ENCODE measurements around the gene MAGI3. TPM values are rescaled to one million over a fixed set of nuclear protein-coding genes. Genes with fewer than 3 reads are reported as not detected.

The MAGI3 gene
- total RNA-seq, 2 donors from 2014 or later, result 23.4 to 29.4 TPM

GRCh38 chr1:113605146-113605545 is 214.8 kb downstream of the MAGI3 start:
- Histone ChIP-seq H3K36me3 (no peaks in the 10 kb centered on the region), H3K4me3 (no peak overlapping the region), H3K27ac (no peak overlapping the region), H3K9me3 (no peaks in the 10 kb centered on the region), H3K4me1 (ENCODE audit: control insufficient read depth in 1 of 2, low read depth in 2 of 2) (no peaks in the 10 kb centered on the region), H3K27me3 (replicated peaks; ENCODE audit: insufficient read depth) (no peaks in the 10 kb centered on the region)
- DNase-seq (ENCODE audit: low spot score) (no peak), ATAC-seq (ENCODE audit: insufficient number of reproducible peaks, low FRiP score, low read depth) (no peak)
- TF ChIP-seq, protein P1, sequence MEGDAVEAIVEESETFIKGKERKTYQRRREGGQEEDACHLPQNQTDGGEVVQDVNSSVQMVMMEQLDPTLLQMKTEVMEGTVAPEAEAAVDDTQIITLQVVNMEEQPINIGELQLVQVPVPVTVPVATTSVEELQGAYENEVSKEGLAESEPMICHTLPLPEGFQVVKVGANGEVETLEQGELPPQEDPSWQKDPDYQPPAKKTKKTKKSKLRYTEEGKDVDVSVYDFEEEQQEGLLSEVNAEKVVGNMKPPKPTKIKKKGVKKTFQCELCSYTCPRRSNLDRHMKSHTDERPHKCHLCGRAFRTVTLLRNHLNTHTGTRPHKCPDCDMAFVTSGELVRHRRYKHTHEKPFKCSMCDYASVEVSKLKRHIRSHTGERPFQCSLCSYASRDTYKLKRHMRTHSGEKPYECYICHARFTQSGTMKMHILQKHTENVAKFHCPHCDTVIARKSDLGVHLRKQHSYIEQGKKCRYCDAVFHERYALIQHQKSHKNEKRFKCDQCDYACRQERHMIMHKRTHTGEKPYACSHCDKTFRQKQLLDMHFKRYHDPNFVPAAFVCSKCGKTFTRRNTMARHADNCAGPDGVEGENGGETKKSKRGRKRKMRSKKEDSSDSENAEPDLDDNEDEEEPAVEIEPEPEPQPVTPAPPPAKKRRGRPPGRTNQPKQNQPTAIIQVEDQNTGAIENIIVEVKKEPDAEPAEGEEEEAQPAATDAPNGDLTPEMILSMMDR (IDR thresholded peaks at IDR 0.05), result no peak

- no peaks in the 10 kb centered on the region for H3K36me3 ChIP-seq
- H3K9me3 ChIP-seq, result no peaks in the 10 kb centered on the region
- H3K4me1 ChIP-seq (ENCODE audit: control insufficient read depth in 1 of 2, low read depth in 2 of 2), result no peaks in the 10 kb centered on the region
- DNase-seq (ENCODE audit: low spot score) (no peak), ATAC-seq (ENCODE audit: insufficient number of reproducible peaks, low FRiP score, low read depth) (no peak)
- TF ChIP-seq, protein P1 (IDR thresholded peaks at IDR 0.05), result no peak
- no peak overlapping the region for H3K4me3 ChIP-seq
- H3K27ac ChIP-seq, result no peak overlapping the region
- H3K27me3 ChIP-seq (replicated peaks; ENCODE audit: insufficient read depth), result no peaks in the 10 kb centered on the region
Observed at GRCh38 chr1:113608399-113608798, 218.1 kb downstream of the MAGI3 start.

- no peak overlapping the region for H3K4me3 ChIP-seq
- TF ChIP-seq, protein P1 (IDR thresholded peaks at IDR 0.05), result no peak
- H3K4me1 ChIP-seq (ENCODE audit: control insufficient read depth in 1 of 2, low read depth in 2 of 2), result no peaks in the 10 kb centered on the region
- H3K36me3 ChIP-seq, result no peaks in the 10 kb centered on the region
- DNase-seq (ENCODE audit: low spot score), result no peak
- no peaks in the 10 kb centered on the region for H3K9me3 ChIP-seq
- no peaks in the 10 kb centered on the region for H3K27me3 ChIP-seq (replicated peaks; ENCODE audit: insufficient read depth)
- H3K27ac ChIP-seq, result no peak overlapping the region
- no peak for ATAC-seq (ENCODE audit: insufficient number of reproducible peaks, low FRiP score, low read depth)
Observed at GRCh38 chr1:113610372-113610771, 220.1 kb downstream of the MAGI3 start.

DNA sequence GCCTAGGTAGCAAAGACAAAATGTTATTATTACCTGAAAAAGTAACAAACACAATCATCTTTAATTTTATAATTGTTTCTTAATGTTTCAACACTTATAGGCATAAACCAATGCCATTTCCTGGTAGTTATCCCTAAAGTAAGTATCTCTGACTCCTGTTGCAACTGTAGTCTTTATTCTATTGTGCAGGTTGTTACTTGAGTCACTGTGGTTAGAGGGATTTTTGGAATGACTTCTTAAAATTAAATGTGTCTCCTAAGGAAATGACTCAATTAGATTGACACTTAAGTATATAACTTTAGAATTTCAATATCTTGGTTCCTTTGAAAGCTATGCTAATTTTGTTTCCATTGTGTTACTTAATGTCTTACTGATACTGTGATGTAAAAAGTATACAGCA is 225.1 kb downstream of the MAGI3 start:
- no peak overlapping the region for H3K4me3 ChIP-seq
- no peak for ATAC-seq (ENCODE audit: insufficient number of reproducible peaks, low FRiP score, low read depth)
- H3K4me1 ChIP-seq (ENCODE audit: control insufficient read depth in 1 of 2, low read depth in 2 of 2), result no peaks in the 10 kb centered on the region
- H3K9me3 ChIP-seq, result no peaks in the 10 kb centered on the region
- no peaks in the 10 kb centered on the region for H3K36me3 ChIP-seq
- no peak overlapping the region for H3K27ac ChIP-seq
- TF ChIP-seq, protein P1 (IDR thresholded peaks at IDR 0.05), result no peak
- H3K27me3 ChIP-seq (replicated peaks; ENCODE audit: insufficient read depth), result no peaks in the 10 kb centered on the region
- DNase-seq (ENCODE audit: low spot score), result no peak

GRCh38 chr1:113616156-113616555 is 225.8 kb downstream of the MAGI3 start:
- Histone ChIP-seq H3K27ac (no peak overlapping the region), H3K4me3 (no peak overlapping the region), H3K27me3 (replicated peaks; ENCODE audit: insufficient read depth) (no peaks in the 10 kb centered on the region), H3K36me3 (no peaks in the 10 kb centered on the region), H3K9me3 (no peaks in the 10 kb centered on the region), H3K4me1 (ENCODE audit: control insufficient read depth in 1 of 2, low read depth in 2 of 2) (no peaks in the 10 kb centered on the region)
- DNase-seq (ENCODE audit: low spot score) (no peak), ATAC-seq (ENCODE audit: insufficient number of reproducible peaks, low FRiP score, low read depth) (no peak)
- TF ChIP-seq, protein P1 (IDR thresholded peaks at IDR 0.05), result no peak

All from thoracic aorta (tissue), 2 donors.